HL-60 (cell line): ENCODE data around the gene CGRRF1.

Source experiments
- DNase-seq, 2 experiments: peaks; one replicate each; pipeline ENCODE4 v3.0.0-alpha.2; 2010 to 2020; ENCODE audit warnings: low read depth in 1 of 2, low spot score in 1 of 2
- H3K27ac ChIP-seq: fragments of 250-450 bp; sonication (Bioruptor Pico); replicated peaks from 2 replicates; pipeline ENCODE4 v1.5.1; 2020; ENCODE audit warnings: mild to moderate bottlenecking, moderate library complexity
- H3K27me3 ChIP-seq: fragments of 250-450 bp; sonication (Bioruptor Pico); 2 replicates; pipeline ENCODE4 v1.5.1; 2021; ENCODE audit warnings: mild to moderate bottlenecking, moderate library complexity; ENCODE audit not compliant: insufficient read depth, poor library complexity, severe bottlenecking
- H3K4me3 ChIP-seq: replicated peaks from 2 replicates; pipeline ENCODE4 v1.5.1; 2011; ENCODE audit warnings: mild to moderate bottlenecking, control low read depth, low read length; ENCODE audit not compliant: insufficient read depth
- GABPA ChIP-seq: IDR thresholded peaks from 2 replicates; pipeline ENCODE4 v1.6.1; 2012; ENCODE audit warnings: low read depth
- POLR2AphosphoS5 ChIP-seq: IDR thresholded peaks from 2 replicates; pipeline ENCODE4 v1.6.1; 2012; ENCODE audit warnings: low read depth
- SPI1 ChIP-seq: IDR thresholded peaks from 2 replicates; pipeline ENCODE4 v1.6.1; 2012; ENCODE audit warnings: low read depth, mild to moderate bottlenecking, borderline replicate concordance
- TF ChIP-seq, protein P1 (sequence below): IDR thresholded peaks from 2 replicates; pipeline ENCODE4 v1.6.1; 2012; ENCODE audit warnings: low read depth; ENCODE audit not compliant: insufficient replicate concordance
- TF ChIP-seq, protein P2 (sequence below): IDR thresholded peaks from one replicate; pipeline ENCODE4 v1.5.1; 2011; ENCODE audit warnings: low read length, control low read depth, inconsistent platforms; ENCODE audit not compliant: insufficient read depth

Gene CGRRF1

GRCh38 chr14:54554401-54554800 is 44.7 kb downstream of the CGRRF1 start:
- H3K27me3 ChIP-seq, result no peaks in the 10 kb centered on the region
- no peak overlapping the region for H3K27ac ChIP-seq
- no peak for DNase-seq
- TF ChIP-seq, protein P1, sequence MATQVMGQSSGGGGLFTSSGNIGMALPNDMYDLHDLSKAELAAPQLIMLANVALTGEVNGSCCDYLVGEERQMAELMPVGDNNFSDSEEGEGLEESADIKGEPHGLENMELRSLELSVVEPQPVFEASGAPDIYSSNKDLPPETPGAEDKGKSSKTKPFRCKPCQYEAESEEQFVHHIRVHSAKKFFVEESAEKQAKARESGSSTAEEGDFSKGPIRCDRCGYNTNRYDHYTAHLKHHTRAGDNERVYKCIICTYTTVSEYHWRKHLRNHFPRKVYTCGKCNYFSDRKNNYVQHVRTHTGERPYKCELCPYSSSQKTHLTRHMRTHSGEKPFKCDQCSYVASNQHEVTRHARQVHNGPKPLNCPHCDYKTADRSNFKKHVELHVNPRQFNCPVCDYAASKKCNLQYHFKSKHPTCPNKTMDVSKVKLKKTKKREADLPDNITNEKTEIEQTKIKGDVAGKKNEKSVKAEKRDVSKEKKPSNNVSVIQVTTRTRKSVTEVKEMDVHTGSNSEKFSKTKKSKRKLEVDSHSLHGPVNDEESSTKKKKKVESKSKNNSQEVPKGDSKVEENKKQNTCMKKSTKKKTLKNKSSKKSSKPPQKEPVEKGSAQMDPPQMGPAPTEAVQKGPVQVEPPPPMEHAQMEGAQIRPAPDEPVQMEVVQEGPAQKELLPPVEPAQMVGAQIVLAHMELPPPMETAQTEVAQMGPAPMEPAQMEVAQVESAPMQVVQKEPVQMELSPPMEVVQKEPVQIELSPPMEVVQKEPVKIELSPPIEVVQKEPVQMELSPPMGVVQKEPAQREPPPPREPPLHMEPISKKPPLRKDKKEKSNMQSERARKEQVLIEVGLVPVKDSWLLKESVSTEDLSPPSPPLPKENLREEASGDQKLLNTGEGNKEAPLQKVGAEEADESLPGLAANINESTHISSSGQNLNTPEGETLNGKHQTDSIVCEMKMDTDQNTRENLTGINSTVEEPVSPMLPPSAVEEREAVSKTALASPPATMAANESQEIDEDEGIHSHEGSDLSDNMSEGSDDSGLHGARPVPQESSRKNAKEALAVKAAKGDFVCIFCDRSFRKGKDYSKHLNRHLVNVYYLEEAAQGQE, result no peak
- no peak for TF ChIP-seq GABPA
- TF ChIP-seq, protein P2, sequence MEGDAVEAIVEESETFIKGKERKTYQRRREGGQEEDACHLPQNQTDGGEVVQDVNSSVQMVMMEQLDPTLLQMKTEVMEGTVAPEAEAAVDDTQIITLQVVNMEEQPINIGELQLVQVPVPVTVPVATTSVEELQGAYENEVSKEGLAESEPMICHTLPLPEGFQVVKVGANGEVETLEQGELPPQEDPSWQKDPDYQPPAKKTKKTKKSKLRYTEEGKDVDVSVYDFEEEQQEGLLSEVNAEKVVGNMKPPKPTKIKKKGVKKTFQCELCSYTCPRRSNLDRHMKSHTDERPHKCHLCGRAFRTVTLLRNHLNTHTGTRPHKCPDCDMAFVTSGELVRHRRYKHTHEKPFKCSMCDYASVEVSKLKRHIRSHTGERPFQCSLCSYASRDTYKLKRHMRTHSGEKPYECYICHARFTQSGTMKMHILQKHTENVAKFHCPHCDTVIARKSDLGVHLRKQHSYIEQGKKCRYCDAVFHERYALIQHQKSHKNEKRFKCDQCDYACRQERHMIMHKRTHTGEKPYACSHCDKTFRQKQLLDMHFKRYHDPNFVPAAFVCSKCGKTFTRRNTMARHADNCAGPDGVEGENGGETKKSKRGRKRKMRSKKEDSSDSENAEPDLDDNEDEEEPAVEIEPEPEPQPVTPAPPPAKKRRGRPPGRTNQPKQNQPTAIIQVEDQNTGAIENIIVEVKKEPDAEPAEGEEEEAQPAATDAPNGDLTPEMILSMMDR, result no peak
- H3K4me3 ChIP-seq, result no peak overlapping the region

DNA sequence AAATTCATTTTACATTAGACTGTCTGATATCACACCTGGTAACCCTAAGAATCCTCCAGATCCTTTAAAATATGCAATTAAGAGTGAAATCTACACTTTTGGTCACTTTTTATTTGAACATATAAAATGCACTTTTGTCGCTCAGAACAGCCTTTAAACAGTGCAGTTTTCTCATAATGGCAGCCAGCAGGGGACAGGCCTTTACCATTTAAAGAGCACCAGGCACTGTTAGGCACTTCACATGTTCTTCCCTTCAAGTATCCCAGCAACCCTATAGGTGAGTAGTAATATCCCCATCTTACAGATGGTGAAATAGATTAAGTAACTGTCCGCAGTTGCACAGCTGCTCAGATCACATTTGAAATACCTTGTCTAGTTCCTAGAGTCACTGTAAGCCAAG is 45.9 kb downstream of the CGRRF1 start:
- no peaks in the 10 kb centered on the region for H3K27me3 ChIP-seq
- DNase-seq, result no peak
- H3K4me3 ChIP-seq, result no peak overlapping the region
- TF ChIP-seq SPI1 (no peak), POLR2AphosphoS5 (no peak), GABPA (no peak)
- TF ChIP-seq, protein P2, result no peak
- TF ChIP-seq, protein P1, result no peak
- no peak overlapping the region for H3K27ac ChIP-seq

- no peak for DNase-seq
- no peaks in the 10 kb centered on the region for H3K27me3 ChIP-seq
- H3K4me3 ChIP-seq, result no peak overlapping the region
- no peak overlapping the region for H3K27ac ChIP-seq
- TF ChIP-seq SPI1, result no peak
- no peak for TF ChIP-seq GABPA
- no peak for TF ChIP-seq POLR2AphosphoS5
- TF ChIP-seq, protein P2, result no peak
- TF ChIP-seq, protein P1, result no peak
Measured at GRCh38 chr14:54556535-54556934, 46.8 kb downstream of the CGRRF1 start.
